ENCODE data around the gene EPB41L1.

The EPB41L1 gene

DNA sequence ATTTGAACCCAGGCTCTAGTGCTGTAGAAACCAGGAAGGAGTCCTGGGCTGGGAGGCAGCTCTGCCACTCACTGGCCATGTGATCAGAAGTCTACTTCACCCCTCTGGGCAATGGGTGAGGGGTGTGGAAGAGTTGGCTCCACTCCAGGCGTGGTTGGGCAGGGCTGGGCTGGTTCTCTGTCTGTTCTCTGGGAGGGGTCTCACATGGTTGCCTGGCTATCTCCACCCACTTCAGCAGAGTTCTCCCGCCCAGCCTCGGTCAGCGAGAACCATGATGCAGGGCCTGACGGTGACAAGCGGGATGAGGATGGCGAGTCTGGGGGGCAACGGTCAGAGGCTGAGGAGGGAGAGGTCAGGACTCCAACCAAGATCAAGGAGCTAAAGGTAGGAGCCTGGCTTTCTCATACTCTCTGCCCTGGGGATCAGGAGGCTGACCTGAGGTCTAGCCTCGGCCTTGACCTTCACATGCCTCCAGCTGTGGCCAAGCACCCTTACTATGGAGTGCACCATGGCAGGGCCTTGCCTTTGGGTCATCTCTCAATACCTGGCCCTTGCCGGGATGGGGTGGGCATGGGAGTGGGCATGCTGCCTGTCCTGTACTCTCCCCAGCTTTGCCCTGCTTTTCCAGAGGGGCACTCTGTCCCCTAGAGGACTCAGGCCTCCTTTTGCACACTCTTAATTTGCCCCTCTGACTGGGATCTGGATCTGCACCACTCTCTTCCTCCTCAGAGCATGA is 39.6 kb downstream of the EPB41L1 start:
- DNase-seq (ENCODE audit: low read depth in 2 of 2), result no peak

- DNase-seq (ENCODE audit: low read depth in 2 of 2), result no peak
These were observed 42.1 kb downstream of the EPB41L1 start for GRCh38 chr20:36196676-36197075.

DNA sequence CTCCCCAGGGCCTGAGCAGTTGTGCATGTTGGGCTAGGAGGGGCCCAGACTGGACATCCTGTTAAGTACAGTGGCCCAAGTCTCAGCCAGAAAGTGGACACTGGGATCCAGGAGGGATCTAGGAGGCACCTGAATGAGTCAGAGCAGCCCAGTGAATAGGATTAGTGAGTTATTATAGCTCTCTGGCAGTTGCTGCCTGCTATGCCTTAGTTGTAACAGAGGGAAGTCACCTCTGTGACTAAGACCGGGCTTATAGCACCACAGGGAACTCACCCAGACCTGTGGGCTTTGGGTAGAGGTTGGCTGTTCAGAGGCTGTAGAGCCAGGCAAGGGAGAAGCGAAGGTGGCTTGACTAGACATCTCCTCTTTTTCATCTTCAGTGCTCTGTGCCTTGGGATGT is 42.7 kb downstream of the EPB41L1 start:
- DNase-seq (ENCODE audit: low read depth in 2 of 2), result no peak

DNA sequence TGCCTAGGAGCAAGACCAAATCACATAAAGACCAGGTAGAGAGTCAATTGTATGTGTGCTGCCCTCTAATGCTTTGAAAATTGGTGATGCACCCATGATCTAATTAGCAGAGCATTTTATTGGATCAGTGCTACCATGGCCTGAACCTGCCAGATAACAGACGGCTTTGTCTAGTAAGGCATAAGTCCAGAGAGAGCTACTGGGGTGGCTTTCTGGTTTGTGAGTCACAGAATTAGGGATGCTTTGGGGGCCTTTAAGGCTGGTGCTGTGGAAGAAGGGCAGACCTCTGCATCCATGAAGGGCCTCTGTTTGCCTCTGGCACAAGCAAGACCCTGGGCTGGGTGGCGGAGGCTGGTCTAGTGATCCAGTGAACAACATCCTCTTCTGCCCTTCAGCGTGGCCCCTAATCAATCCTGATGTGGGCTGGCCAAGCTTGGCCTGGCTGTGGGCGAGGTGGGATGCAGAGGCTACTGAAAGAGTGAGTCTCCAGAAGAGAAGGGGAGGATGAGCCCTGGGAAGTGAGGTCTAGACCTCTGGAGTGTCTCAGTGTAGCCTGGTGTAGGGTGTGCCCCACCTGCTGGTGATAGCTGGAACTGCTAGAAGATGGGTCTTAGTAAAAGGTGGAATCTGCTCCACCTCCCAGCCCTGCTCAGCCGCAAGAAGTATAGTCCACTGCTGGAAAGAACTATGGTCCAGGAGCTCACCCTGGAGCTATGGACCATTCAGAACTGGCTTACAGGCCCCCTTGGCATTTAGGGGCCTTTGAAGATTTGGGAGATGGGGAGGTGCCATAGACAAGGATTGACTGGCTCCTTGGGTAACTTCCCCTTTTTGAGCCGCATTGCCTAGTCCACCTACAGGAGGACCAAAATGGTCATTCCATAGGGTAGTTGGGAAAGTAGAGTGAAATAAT is 45.1 kb downstream of the EPB41L1 start:
- DNase-seq (ENCODE audit: low read depth in 2 of 2), result peak; percentile 46 to 54

DNA sequence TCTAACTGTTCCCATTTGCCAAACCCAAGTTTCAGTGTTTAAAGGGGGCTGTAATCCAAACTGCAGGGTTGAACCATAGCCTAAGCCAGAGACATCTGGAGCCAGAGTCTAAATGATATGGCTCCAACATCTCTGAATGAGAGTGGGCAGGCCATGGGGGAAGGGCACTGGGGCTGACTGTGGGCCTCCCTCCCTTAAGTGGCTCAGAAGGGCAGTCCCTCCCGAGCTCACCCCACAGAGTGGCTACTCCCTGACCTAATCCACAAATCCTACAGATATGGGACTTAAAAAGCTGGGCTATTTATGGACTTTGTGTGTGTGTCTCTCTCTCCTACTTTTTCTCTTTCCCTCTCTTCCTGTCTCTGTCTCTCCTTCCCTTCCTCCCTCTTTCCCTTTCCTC is 45.9 kb downstream of the EPB41L1 start:
- DNase-seq (ENCODE audit: low read depth in 2 of 2), result no peak

- DNase-seq (ENCODE audit: low read depth in 2 of 2), result no peak
These were observed 46.7 kb downstream of the EPB41L1 start for GRCh38 chr20:36201198-36201597.

DNA sequence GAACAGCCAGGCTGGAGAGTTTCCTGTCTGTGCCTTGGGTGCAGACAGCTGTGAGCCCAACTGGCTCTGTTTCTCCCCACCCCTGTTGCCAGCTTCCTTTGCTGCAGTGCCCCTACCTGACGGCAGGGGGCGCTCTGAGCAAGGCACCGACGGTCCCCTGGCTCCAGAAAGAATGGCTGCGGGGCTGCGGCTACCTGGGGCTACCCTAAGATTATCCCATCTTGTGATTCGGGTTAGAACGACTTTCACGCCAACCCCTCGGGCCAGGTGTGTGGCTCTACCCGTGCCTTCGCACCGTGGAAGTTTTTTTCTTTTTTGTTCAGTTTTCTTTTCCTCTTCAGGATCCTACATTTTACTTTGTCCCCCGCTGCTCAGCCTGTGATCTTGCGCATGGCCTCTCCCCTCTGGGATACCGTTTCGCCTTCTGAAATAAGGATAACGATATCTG is 48.4 kb downstream of the EPB41L1 start:
- peak; percentile 50 to 55 for DNase-seq (ENCODE audit: low read depth in 2 of 2)

DNA sequence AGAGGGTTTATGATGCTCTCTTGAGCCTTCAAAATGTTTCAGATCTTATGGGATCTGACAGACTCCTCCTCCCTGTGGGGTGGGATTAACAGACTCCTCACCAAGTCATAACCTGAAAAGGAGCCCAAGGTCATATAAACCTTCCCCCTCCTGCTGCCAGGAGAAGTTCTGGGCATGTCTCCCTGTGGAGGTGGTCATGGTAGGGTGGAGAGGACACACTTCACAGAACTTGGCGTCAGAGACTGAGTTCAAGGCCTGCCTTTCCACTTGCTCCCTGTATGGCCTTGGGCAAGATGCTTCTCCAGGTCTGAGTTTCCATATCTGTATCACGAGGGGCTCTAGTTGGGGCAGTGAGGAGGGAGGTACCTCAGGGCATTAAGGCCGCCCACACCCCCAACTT is 49.3 kb downstream of the EPB41L1 start:
- no peak for DNase-seq (ENCODE audit: low read depth in 2 of 2)

GRCh38 chr20:36205026-36205425 is 50.5 kb downstream of the EPB41L1 start:
- DNase-seq (ENCODE audit: low read depth in 2 of 2), result no peak

- DNase-seq (ENCODE audit: low read depth in 2 of 2), result no peak
These were observed 51.5 kb downstream of the EPB41L1 start for GRCh38 chr20:36206068-36206467.

GRCh38 chr20:36206641-36207040 is 52.1 kb downstream of the EPB41L1 start:
- DNase-seq (ENCODE audit: low read depth in 2 of 2), result no peak

DNA sequence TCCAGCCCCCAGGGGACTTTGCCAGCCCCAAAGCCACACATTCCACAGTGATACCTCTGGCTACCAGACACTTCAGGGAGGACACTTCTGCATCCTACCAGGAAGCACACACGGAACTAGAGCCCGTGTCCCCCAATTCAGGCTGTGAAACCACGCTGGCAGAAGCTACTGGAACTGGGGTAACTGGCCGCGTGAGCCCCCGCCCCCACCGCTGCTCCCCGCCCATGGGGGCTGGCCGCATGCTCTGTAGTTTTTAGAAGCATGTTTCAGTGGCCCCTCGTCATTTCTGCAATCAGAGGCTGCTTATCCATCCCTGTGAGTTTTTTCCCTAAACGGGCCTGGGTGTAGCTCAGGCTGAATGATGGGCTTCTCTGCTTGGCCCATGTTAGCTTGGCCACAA is 53.1 kb downstream of the EPB41L1 start:
- DNase-seq (ENCODE audit: low read depth in 2 of 2), result no peak

DNA sequence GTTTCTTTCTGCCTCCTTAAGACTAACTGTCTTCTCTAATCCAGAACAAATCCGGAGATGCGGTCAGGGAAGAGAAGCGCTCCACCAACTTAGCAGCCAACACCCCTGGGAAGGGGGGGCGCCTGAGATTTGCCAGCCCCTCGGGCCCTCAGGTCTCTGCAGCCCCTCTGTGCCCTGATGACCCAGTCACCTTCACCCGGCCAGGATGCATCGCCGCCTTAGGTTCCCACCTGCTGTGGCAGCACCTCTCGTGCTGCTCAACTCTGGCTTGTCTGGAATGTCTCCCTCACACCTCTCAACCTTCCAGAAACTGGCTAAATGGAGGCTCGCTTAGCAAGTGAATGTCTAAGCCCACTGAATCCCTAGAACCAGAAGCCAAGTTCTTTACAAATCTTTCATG is 53.7 kb downstream of the EPB41L1 start:
- no peak for DNase-seq (ENCODE audit: low read depth in 2 of 2)

GRCh38 chr20:36210436-36211021 is 56.0 kb downstream of the EPB41L1 start:
- DNase-seq (ENCODE audit: low read depth in 2 of 2), result no peak

DNA sequence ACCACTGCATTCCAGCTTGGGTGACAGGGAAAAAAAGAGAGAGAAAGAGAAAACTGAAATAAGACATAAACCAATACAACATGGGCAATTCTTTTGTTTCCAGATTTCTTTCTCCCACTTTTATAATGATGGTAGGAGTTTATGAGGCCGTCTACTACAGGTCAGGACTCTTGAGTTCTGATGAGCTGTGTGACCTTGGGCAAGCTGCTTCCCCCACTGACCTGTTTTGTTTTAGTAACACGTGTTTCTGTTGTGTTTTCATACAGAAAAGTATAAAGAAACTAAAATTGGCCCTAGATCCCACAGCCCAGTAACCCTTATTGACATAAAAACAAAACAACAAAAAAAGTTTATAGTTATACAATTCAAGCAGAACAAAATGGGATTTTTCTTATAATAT is 58.8 kb downstream of the EPB41L1 start:
- no peak for DNase-seq (ENCODE audit: low read depth in 2 of 2)

DNA sequence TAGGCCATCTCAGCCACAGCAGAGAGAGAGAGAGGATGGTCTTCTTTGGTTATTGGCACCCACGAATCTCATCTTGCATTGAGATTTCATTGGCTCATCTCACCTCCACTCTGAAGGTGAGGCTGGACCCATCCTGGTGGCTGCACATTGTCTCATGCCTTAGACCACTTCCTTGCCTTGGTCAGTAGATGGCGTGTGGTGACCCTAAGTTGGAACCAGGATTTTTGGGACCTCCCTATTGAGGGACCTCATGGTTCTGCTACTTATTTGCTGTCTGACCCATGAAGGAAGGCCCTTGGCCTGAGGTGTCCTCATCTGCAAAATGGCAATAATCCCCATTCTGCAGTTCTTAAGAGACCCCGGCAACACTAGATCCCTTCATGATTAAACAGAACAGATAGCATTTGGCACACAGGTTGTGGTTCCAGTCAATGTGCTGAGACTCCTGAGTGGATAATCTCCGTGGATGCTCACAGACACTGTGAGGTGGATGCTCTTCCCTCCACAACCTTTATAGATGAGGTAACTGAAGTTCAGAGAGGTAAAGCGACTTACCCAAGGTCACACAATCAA is 60.2 kb downstream of the EPB41L1 start:
- DNase-seq (ENCODE audit: low read depth in 2 of 2), result no peak

DNA sequence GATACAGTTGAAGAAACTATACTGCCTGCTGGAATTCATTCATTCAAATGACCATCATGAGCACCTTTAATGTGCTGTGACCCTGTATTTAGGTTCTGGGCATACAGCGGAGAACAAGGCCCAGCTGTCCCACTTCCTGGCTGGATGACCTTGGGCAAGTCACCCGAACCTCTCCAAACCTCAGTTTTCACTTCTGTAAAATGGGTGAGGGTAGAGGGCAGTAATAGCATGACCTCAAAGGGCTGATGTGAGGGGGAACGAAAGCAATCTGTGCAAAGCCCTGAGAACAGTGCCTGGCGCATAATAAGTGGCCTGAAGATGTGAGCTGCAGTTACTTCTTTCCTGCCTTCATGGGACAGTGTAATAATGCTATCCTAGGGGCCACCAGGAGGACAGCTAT is 61.2 kb downstream of the EPB41L1 start:
- DNase-seq (ENCODE audit: low read depth in 2 of 2), result no peak

- DNase-seq (ENCODE audit: low read depth in 2 of 2), result no peak
These were observed 61.9 kb downstream of the EPB41L1 start for GRCh38 chr20:36216314-36217025.

- DNase-seq (ENCODE audit: low read depth in 2 of 2), result no peak
These were observed 62.7 kb downstream of the EPB41L1 start for GRCh38 chr20:36217226-36217625.

- no peak for DNase-seq (ENCODE audit: low read depth in 2 of 2)
These were observed 64.0 kb downstream of the EPB41L1 start for GRCh38 chr20:36218380-36219064.

- no peak for DNase-seq (ENCODE audit: low read depth in 2 of 2)
These were observed 65.2 kb downstream of the EPB41L1 start for GRCh38 chr20:36219671-36220220.

All from stimulated activated CD8-positive, alpha-beta memory T cell treated with anti-CD3 and anti-CD28 coated beads, Interleukin-15, amount 100 ng/mL, for 48 hours (primary cell).